IMR-90 (cell line): Measurements from ENCODE around the gene EFEMP2.

Source experiments
- CTCF ChIP-seq: conservative IDR thresholded peaks from 2 replicates; pipeline ENCODE4 v1.5.1; 2012; ENCODE audit warnings: mild to moderate bottlenecking, low read depth, low read length, improper control_type of control experiment
- FOS ChIP-seq: fragments of 150-350 bp; IDR thresholded peaks from 2 replicates; pipeline ENCODE4 v1.6.1; 2016; ENCODE audit warnings: low read depth, low read length
- POLR2A ChIP-seq: IDR thresholded peaks from 2 replicates; pipeline ENCODE4 v1.6.1; 2012; ENCODE audit warnings: mild to moderate bottlenecking, low read depth, low read length
- RAD21 ChIP-seq: IDR thresholded peaks from 2 replicates; pipeline ENCODE4 v1.6.1; 2012; ENCODE audit warnings: low read length, improper control_type of control experiment
- RFX5 ChIP-seq: IDR thresholded peaks from 2 replicates; pipeline ENCODE4 v1.8.0; 2012; ENCODE audit warnings: low read depth, mild to moderate bottlenecking, low read length, moderate library complexity
- SMC3 ChIP-seq: fragments of 150-350 bp; IDR thresholded peaks from 2 replicates; pipeline ENCODE4 v1.6.1; 2016; ENCODE audit warnings: low read depth, mild to moderate bottlenecking, antibody characterized with exemption, low read length, moderate library complexity

GRCh38 chr11:65862941-65863888 is 9.4 kb downstream of the EFEMP2 start:
- TF ChIP-seq CTCF: no peak
- no peak for TF ChIP-seq RAD21
- TF ChIP-seq POLR2A: no peak
- no peak for TF ChIP-seq RFX5
- no peak for TF ChIP-seq SMC3
- TF ChIP-seq FOS: no peak
